ENCODE data around the gene PROCA1. TPM values are rescaled to one million over a fixed set of nuclear protein-coding genes. Genes with fewer than 3 reads are reported as not detected.
A peak's percentile ranks its signal among the peaks of the same experiment; 100 is the strongest.

PROCA1 gene
- total and polyA plus RNA-seq, 9 of the 15 experiments (the other 6 are each of a cell fraction or from before 2014, with no cell fraction given), result 0.78 to 16.2 (median 5.6) TPM

DNA sequence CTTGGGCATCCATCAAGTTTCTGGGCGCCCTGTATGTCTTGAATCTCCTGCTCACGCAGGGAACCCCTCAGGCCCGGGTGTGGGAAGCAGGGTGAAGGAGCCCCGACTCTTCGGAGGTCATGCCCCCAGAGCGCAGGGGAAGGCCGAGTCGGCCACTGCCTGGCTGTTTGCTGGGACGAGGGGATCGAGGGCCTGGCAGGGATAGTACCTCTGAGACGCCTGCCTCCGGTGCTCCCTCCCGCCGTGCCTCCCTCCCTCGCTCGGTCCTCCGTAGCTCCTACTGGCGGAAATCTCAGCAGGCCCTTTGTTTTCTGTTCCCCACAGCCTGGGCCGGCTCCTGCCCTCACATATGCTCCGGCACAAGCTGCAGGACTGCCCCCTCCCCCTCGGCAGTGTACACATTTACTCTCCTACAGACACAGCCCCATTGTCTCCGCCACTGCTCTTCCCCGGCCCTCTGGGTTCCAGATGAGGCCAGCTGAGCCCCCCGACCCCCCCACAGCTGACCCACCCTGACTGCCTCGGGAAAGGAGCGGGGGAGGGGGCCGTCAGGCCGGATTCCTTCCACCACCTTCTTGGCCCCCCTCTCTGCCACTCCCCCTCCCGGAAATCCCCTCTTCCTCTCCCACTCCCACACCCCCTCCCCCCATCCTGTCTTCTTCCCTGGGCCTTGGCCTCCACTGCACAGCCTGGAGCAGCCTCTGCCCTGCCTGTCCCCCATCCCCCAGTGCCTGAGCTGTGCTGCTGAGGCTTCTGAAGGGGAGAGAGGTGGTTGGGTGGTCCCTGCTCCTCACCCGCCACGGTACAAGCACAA lies 33.5 kb upstream of the PROCA1 start:
- Histone ChIP-seq H3K9me3 (replicated peaks; ENCODE audit: control insufficient read depth, insufficient read depth, low read depth, low read length) (no peaks in the 10 kb centered on the region), H3K27ac (ENCODE audit: extremely low read depth, low read depth, low read length) (peak overlapping the region; percentile 96), H3K79me2 (ENCODE audit: control insufficient read depth, insufficient read depth, low read length) (peaks cover 52% of the 10 kb centered on the region), H2AFZ (ENCODE audit: low read depth, low read length) (no peak overlapping the region), H4K20me1 (replicated peaks; ENCODE audit: control insufficient read depth, insufficient read depth, low read length) (peaks cover 27% of the 10 kb centered on the region), H3K36me3 (ENCODE audit: control insufficient read depth, insufficient read depth, low read length) (peaks cover 53% of the 10 kb centered on the region), H3K9me1 (ENCODE audit: control insufficient read depth, insufficient read depth, low read length) (no peaks in the 10 kb centered on the region), H3K4me2 (ENCODE audit: insufficient read depth, low read length) (peak overlapping the region; percentile 94), H3K9ac (ENCODE audit: insufficient read depth in 1 of 2, low read depth in 2 of 2, low read length in 2 of 2) (peak overlapping the region; percentile 93 to 99), H3K27me3 (ENCODE audit: control insufficient read depth in 2 of 2, insufficient read depth in 2 of 2, low read length in 2 of 2) (no peaks in the 10 kb centered on the region), H3K4me3 (peak overlapping the region; percentile 87), H3K4me1 (replicated peaks in 1 of 2; ENCODE audit: control insufficient read depth in 2 of 2, insufficient read depth in 2 of 2, low read length in 2 of 2) (peaks cover 39 to 81% of the 10 kb centered on the region in 2 experiments)
- ChIA-PET POLR2A (interaction anchor here (0.6 to 17.4 kb wide), 14 partner anchors 8 to 205 kb away, joined by 3 to 367 read pairs (median 3); partner anchors contain the start of genes NEK8, PIGS, PROCA1 and RPL23A), CTCF (ENCODE audit: low intra/inter-chr PET ratio) (interaction anchor here (1.9 kb wide), 1 partner anchor 18 kb away, joined by 14 read pairs; the partner anchor contains the start of genes NEK8 and TLCD1)
- intact Hi-C loops (cut with micrococcal nuclease), result loop anchor here (5.0 kb wide), 1 partner anchor 98 kb away; the partner anchor contains the start of gene BLTP2
- FAIRE-seq (peak; percentile 71), DNase-seq (ENCODE audit: extremely low read depth in 1 of 4, low spot score in 3 of 4) (peak; percentile 35 to 71 (median 46)), ATAC-seq (peak; percentile 12)
- in situ Hi-C loops (cut with MboI), result no loop called here
- WGBS (ENCODE audit: insufficient coverage, low coverage, missing lambda C conversion rate), result 4% methylated on average over 29 of the region's 31 CpGs
- no TSS peak for BruUV-seq (replicated peaks)
- TF ChIP-seq, protein P1, sequence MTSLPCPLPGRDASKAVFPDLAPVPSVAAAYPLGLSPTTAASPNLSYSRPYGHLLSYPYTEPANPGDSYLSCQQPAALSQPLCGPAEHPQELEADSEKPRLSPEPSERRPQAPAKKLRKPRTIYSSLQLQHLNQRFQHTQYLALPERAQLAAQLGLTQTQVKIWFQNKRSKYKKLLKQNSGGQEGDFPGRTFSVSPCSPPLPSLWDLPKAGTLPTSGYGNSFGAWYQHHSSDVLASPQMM (CRISPR knock-in tag; IDR thresholded peaks at IDR 0.05), result no peak
- TF ChIP-seq SRSF1 (IDR thresholded peaks at IDR 0.05; ENCODE audit: low read depth, low read length) (no peak), PREB (CRISPR knock-in tag; IDR thresholded peaks at IDR 0.05) (0 out of 2 replicates have a peak, but pooled peaks have one; percentile 5), E2F5 (CRISPR knock-in tag; IDR thresholded peaks at IDR 0.05) (0 out of 2 replicates have a peak, but pooled peaks have one; percentile 40), PHF21A (IDR thresholded peaks at IDR 0.05; ENCODE audit: borderline replicate concordance, low read depth) (peak; percentile 81; the same call in 1 of the 2 replicates), NR2C1 (IDR thresholded peaks at IDR 0.05) (no peak), NR2C1 (tag; IDR thresholded peaks at IDR 0.05) (no peak), PML (IDR thresholded peaks at IDR 0.05; ENCODE audit: low read length) (peak; percentile 41; the same call in 1 of the 2 replicates), U2AF1 (optimal IDR thresholded peaks at IDR 0.05; ENCODE audit: low read depth, low read length) (no peak)
- TF ChIP-seq, protein P2, sequence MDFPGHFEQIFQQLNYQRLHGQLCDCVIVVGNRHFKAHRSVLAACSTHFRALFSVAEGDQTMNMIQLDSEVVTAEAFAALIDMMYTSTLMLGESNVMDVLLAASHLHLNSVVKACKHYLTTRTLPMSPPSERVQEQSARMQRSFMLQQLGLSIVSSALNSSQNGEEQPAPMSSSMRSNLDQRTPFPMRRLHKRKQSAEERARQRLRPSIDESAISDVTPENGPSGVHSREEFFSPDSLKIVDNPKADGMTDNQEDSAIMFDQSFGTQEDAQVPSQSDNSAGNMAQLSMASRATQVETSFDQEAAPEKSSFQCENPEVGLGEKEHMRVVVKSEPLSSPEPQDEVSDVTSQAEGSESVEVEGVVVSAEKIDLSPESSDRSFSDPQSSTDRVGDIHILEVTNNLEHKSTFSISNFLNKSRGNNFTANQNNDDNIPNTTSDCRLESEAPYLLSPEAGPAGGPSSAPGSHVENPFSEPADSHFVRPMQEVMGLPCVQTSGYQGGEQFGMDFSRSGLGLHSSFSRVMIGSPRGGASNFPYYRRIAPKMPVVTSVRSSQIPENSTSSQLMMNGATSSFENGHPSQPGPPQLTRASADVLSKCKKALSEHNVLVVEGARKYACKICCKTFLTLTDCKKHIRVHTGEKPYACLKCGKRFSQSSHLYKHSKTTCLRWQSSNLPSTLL (IDR thresholded peaks at IDR 0.05), result no peak
- TF ChIP-seq, protein P3, sequence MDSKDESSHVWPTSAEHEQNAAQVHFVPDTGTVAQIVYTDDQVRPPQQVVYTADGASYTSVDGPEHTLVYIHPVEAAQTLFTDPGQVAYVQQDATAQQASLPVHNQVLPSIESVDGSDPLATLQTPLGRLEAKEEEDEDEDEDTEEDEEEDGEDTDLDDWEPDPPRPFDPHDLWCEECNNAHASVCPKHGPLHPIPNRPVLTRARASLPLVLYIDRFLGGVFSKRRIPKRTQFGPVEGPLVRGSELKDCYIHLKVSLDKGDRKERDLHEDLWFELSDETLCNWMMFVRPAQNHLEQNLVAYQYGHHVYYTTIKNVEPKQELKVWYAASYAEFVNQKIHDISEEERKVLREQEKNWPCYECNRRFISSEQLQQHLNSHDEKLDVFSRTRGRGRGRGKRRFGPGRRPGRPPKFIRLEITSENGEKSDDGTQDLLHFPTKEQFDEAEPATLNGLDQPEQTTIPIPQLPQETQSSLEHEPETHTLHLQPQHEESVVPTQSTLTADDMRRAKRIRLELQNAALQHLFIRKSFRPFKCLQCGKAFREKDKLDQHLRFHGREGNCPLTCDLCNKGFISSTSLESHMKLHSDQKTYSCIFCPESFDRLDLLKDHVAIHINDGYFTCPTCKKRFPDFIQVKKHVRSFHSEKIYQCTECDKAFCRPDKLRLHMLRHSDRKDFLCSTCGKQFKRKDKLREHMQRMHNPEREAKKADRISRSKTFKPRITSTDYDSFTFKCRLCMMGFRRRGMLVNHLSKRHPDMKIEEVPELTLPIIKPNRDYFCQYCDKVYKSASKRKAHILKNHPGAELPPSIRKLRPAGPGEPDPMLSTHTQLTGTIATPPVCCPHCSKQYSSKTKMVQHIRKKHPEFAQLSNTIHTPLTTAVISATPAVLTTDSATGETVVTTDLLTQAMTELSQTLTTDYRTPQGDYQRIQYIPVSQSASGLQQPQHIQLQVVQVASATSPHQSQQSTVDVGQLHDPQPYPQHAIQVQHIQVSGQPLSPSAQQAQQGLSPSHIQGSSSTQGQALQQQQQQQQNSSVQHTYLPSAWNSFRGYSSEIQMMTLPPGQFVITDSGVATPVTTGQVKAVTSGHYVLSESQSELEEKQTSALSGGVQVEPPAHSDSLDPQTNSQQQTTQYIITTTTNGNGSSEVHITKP (IDR thresholded peaks at IDR 0.05; ENCODE audit: partially characterized antibody), result no peak
